DOHH2 (cell line): ENCODE measurements around the gene LRSAM1.

Source experiments
- H3F3A ChIP-seq: fragments of 200-600 bp; sonication (generic), shearing (Covaris generic); 2 replicates; pipeline ENCODE4 v1.6.0; 2016; ENCODE audit warnings: antibody characterized with exemption, mild to moderate bottlenecking; ENCODE audit not compliant: control insufficient read depth, insufficient read depth
- H3K27ac ChIP-seq: fragments of 200-600 bp; sonication (generic); 2 replicates; pipeline ENCODE4 v1.5.1; 2014; ENCODE audit warnings: low read depth, mild to moderate bottlenecking, low read length, moderate library complexity
- H3K27me3 ChIP-seq: fragments of 200-600 bp; sonication (generic); 2 replicates; pipeline ENCODE4 v1.6.1; 2014; ENCODE audit warnings: mild to moderate bottlenecking, low read length, mixed read lengths; ENCODE audit not compliant: control insufficient read depth
- H3K36me3 ChIP-seq: fragments of 200-600 bp; sonication (generic); 2 replicates; pipeline ENCODE4 v1.6.1; 2014; ENCODE audit warnings: mild to moderate bottlenecking, low read length, moderate library complexity, mixed read lengths; ENCODE audit not compliant: control insufficient read depth
- H3K4me1 ChIP-seq: fragments of 200-600 bp; sonication (generic); 2 replicates; pipeline ENCODE4 v1.6.1; 2014; ENCODE audit warnings: mild to moderate bottlenecking, low read length, mixed read lengths; ENCODE audit not compliant: control insufficient read depth
- H3K4me2 ChIP-seq: fragments of 200-600 bp; sonication (generic); 2 replicates; pipeline ENCODE4 v1.6.0; 2014; ENCODE audit warnings: mild to moderate bottlenecking, low read length, moderate library complexity
- H3K4me3 ChIP-seq: fragments of 200-600 bp; sonication (generic); 2 replicates; pipeline ENCODE4 v1.5.1; 2014; ENCODE audit warnings: mild to moderate bottlenecking, low read length, mixed read lengths
- H3K79me2 ChIP-seq: fragments of 200-600 bp; sonication (generic); 2 replicates; pipeline ENCODE4 v1.6.1; 2014; ENCODE audit warnings: mild to moderate bottlenecking, low read length, mixed read lengths; ENCODE audit not compliant: control insufficient read depth
- H3K9me2 ChIP-seq: fragments of 200-600 bp; sonication (generic); replicated peaks from 2 replicates; pipeline ENCODE4 v1.6.1; 2014; ENCODE audit warnings: mild to moderate bottlenecking, low read length, mixed read lengths; ENCODE audit not compliant: control insufficient read depth
- H3K9me3 ChIP-seq: fragments of 200-600 bp; sonication (generic); 2 replicates; pipeline ENCODE4 v1.6.1; 2014; ENCODE audit warnings: antibody characterized with exemption, low read length, mixed read lengths; ENCODE audit not compliant: control insufficient read depth, insufficient read depth
- H4K20me1 ChIP-seq: fragments of 200-600 bp; sonication (generic); 2 replicates; pipeline ENCODE4 v1.6.0; 2014; ENCODE audit warnings: low read depth, mild to moderate bottlenecking, antibody characterized with exemption, low read length, moderate library complexity; ENCODE audit not compliant: control insufficient read depth, insufficient read depth
- CTCF ChIP-seq: fragments of 200-600 bp; sonication (generic); IDR thresholded peaks from one replicate; pipeline ENCODE4 v1.5.1; 2014; ENCODE audit warnings: antibody characterized with exemption, mild to moderate bottlenecking, low read depth, low read length; ENCODE audit not compliant: poor library complexity, severe bottlenecking
- EZH2phosphoT487 ChIP-seq: fragments of 200-600 bp; sonication (generic); IDR thresholded peaks from 2 replicates; pipeline ENCODE4 v1.6.1; 2017; ENCODE audit warnings: borderline replicate concordance, mild to moderate bottlenecking, antibody characterized with exemption, low read length, moderate library complexity, mixed read lengths

The LRSAM1 gene

GRCh38 chr9:127494304-127494702, 43.0 kb downstream of the LRSAM1 start:
- no peak overlapping the region for H3K27ac ChIP-seq
- H3F3A ChIP-seq = no peaks in the 10 kb centered on the region

GRCh38 chr9:127495884-127496555, 44.7 kb downstream of the LRSAM1 start:
- Histone ChIP-seq H4K20me1 (no peaks in the 10 kb centered on the region), H3K4me1 (no peaks in the 10 kb centered on the region), H3F3A (no peaks in the 10 kb centered on the region), H3K27ac (no peak overlapping the region), H3K9me2 (no peaks in the 10 kb centered on the region), H3K4me2 (no peak overlapping the region), H3K27me3 (no peaks in the 10 kb centered on the region), H3K79me2 (no peaks in the 10 kb centered on the region), H3K4me3 (no peak overlapping the region), H3K9me3 (no peaks in the 10 kb centered on the region), H3K36me3 (no peaks in the 10 kb centered on the region; the same call in 1 of the 2 replicates)
- no peak for TF ChIP-seq EZH2phosphoT487
- no peak for TF ChIP-seq CTCF

More at GRCh38 chr9:127494304-127494702, 43.0 kb downstream of the LRSAM1 start:
- Histone ChIP-seq H4K20me1 (no peaks in the 10 kb centered on the region), H3K4me3 (no peak overlapping the region), H3K27me3 (no peaks in the 10 kb centered on the region), H3K4me2 (no peak overlapping the region), H3K36me3 (no peaks in the 10 kb centered on the region; the same call in 1 of the 2 replicates), H3K79me2 (no peaks in the 10 kb centered on the region), H3K9me2 (no peaks in the 10 kb centered on the region), H3K9me3 (no peaks in the 10 kb centered on the region), H3K4me1 (no peaks in the 10 kb centered on the region)
- TF ChIP-seq EZH2phosphoT487 = no peak
- TF ChIP-seq CTCF = no peak

- Histone ChIP-seq H3K27ac (no peak overlapping the region), H3F3A (no peaks in the 10 kb centered on the region), H3K4me3 (no peak overlapping the region), H3K4me2 (no peak overlapping the region), H3K9me2 (no peaks in the 10 kb centered on the region), H3K9me3 (no peaks in the 10 kb centered on the region), H4K20me1 (no peaks in the 10 kb centered on the region), H3K79me2 (no peaks in the 10 kb centered on the region), H3K4me1 (no peaks in the 10 kb centered on the region), H3K27me3 (no peaks in the 10 kb centered on the region), H3K36me3 (no peaks in the 10 kb centered on the region)
- TF ChIP-seq EZH2phosphoT487 (no peak), CTCF (no peak)
Observed at GRCh38 chr9:127496974-127497373, 45.7 kb downstream of the LRSAM1 start.
